Measurements from ENCODE around the gene ZNF470.

ZNF470 gene

DNA sequence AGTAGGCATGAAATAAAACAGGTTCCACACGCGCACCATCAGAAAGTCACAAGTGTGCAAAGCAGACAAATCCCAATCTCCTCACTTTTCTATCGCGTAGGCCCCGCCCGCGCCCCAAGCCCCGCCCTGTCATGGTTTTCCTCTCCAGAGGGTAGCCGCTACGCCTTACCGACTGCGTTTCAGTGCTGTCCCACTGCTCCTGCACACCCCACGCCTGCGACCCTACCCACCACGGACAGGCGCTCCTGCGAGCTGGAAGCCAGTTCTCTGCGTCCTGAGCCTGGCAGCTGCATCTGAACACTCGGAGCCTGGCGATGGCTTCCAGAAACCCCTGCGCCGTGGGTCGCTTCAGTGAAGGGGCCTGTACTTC is 379 bp upstream of the ZNF470 start:
- WGBS, 2 experiments: 3% methylated on average over 23 of the region's 23 CpGs
- peaks cover 28% of the 10 kb centered on the region for H3K36me3 ChIP-seq (ENCODE audit: control insufficient read depth, insufficient read depth, low read length)
- H3K4me3 ChIP-seq (ENCODE audit: insufficient read depth, low read depth, low read length): peak overlapping the region; percentile 77
- H3K27me3 ChIP-seq (ENCODE audit: control insufficient read depth, insufficient read depth, low read length, poor library complexity, severe bottlenecking): no peaks in the 10 kb centered on the region
- no peaks in the 10 kb centered on the region for H3K4me1 ChIP-seq (ENCODE audit: control insufficient read depth, insufficient read depth, low read length)
- peaks cover 6% of the 10 kb centered on the region for H3K9me3 ChIP-seq (ENCODE audit: control insufficient read depth, low read length)
- H3K27ac ChIP-seq (ENCODE audit: insufficient read depth, low read depth, low read length, poor library complexity, severe bottlenecking): no peak overlapping the region

DNA sequence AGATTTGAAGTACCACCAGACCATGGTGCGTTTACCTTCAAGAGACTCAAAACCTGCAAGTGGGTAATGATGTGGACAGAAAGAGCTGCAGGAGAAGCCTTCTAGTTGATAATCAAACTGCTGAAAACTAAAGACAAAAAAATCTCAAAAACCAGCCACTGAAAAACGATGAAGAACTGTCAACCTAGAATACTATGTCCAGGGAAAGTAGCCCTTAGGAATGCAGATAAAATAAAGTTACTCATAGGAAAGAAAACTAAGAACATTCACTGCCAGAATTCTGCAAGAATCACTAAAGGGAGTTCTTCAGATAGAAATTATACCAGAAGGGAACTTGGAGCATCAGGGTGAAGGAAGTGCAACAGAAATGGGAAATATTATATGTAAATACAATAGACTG is 5.3 kb downstream of the ZNF470 start:
- no peaks in the 10 kb centered on the region for H3K27me3 ChIP-seq (ENCODE audit: control insufficient read depth, insufficient read depth, low read length, poor library complexity, severe bottlenecking)
- H3K27ac ChIP-seq (ENCODE audit: insufficient read depth, low read depth, low read length, poor library complexity, severe bottlenecking): no peak overlapping the region
- WGBS, 2 experiments: 47 to 86% methylated on average over 1 to 2 of the region's 2 CpGs
- no peaks in the 10 kb centered on the region for H3K4me1 ChIP-seq (ENCODE audit: control insufficient read depth, insufficient read depth, low read length)
- H3K36me3 ChIP-seq (ENCODE audit: control insufficient read depth, insufficient read depth, low read length): peaks cover 61% of the 10 kb centered on the region
- peaks cover 6% of the 10 kb centered on the region for H3K9me3 ChIP-seq (ENCODE audit: control insufficient read depth, low read length)
- H3K4me3 ChIP-seq (ENCODE audit: insufficient read depth, low read depth, low read length): no peak overlapping the region

DNA sequence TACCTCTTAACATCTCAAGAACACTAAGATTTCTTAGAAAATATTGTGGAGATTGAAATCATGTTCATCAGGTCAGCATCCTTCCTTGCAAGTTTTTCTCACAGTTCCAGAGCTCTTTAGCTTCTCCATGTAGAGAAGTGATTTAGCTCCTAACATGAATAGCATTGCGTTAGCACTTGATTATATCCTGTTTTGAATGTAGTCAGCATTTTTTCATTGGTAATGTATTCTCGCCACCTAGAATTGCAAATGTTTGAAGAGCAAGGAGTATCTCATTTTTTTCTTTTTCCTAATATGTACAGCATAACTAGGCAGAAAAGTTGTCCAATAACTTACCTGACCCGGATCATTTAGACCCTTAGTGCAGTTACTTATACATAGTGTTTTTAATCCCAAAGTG is 6.6 kb downstream of the ZNF470 start:
- H3K27me3 ChIP-seq (ENCODE audit: control insufficient read depth, insufficient read depth, low read length, poor library complexity, severe bottlenecking): no peaks in the 10 kb centered on the region
- H3K36me3 ChIP-seq (ENCODE audit: control insufficient read depth, insufficient read depth, low read length): peaks cover 59% of the 10 kb centered on the region
- H3K4me3 ChIP-seq (ENCODE audit: insufficient read depth, low read depth, low read length): no peak overlapping the region
- H3K4me1 ChIP-seq (ENCODE audit: control insufficient read depth, insufficient read depth, low read length): no peaks in the 10 kb centered on the region
- 98 to 100% methylated on average over 3 of the region's 3 CpGs for whole genome bisulfite sequencing, 2 experiments
- peaks cover 8% of the 10 kb centered on the region for H3K9me3 ChIP-seq (ENCODE audit: control insufficient read depth, low read length)
- H3K27ac ChIP-seq (ENCODE audit: insufficient read depth, low read depth, low read length, poor library complexity, severe bottlenecking): no peak overlapping the region

DNA sequence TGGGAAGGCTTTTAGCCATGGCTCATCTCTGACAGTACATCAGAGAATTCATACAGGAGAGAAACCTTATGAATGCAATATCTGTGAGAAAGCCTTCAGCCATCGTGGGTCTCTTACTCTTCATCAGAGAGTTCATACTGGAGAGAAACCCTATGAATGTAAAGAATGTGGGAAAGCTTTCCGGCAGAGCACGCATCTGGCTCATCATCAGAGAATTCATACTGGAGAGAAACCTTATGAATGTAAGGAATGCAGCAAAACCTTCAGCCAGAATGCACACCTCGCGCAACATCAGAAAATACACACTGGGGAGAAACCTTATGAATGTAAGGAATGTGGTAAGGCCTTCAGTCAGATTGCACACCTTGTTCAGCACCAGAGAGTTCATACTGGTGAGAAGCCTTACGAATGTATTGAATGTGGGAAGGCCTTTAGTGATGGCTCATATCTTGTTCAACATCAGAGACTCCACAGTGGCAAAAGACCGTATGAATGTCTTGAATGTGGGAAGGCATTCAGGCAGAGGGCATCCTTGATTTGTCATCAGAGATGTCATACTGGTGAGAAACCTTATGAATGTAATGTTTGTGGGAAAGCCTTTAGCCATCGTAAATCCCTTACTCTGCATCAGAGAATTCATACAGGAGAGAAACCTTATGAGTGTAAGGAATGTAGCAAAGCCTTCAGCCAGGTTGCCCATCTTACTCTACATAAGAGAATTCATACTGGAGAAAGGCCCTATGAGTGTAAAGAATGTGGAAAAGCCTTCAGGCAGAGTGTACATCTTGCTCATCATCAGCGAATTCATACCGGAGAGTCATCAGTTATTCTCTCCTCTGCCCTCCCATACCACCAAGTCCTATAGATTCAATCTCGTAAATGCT is 10.7 kb downstream of the ZNF470 start:
- 96% methylated on average over 11 of the region's 11 CpGs for WGBS, 2 experiments
- no peak overlapping the region for H3K4me3 ChIP-seq (ENCODE audit: insufficient read depth, low read depth, low read length)
- peaks cover 32% of the 10 kb centered on the region for H3K36me3 ChIP-seq (ENCODE audit: control insufficient read depth, insufficient read depth, low read length)
- H3K4me1 ChIP-seq (ENCODE audit: control insufficient read depth, insufficient read depth, low read length): no peaks in the 10 kb centered on the region
- H3K27me3 ChIP-seq (ENCODE audit: control insufficient read depth, insufficient read depth, low read length, poor library complexity, severe bottlenecking): no peaks in the 10 kb centered on the region
- H3K27ac ChIP-seq (ENCODE audit: insufficient read depth, low read depth, low read length, poor library complexity, severe bottlenecking): no peak overlapping the region
- H3K9me3 ChIP-seq (ENCODE audit: control insufficient read depth, low read length): peaks cover 12% of the 10 kb centered on the region

DNA sequence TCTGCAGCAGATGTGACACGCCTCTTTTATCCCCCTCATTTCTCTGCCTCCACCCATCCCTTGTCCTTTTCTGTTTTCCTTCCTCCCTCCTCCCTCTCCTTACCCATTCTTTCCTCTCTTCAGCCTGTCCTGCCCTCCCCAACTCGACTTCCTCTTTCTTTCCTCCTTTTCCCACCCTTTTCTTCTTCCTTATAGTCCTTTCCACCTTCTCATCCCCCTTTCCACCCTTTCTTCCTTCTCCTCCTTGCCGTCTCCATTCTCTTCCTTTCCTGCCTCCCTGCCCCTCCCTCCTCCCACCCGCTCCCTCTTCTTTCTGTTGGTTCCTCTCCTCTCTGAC is 27.1 kb downstream of the ZNF470 start:
- H3K4me3 ChIP-seq (ENCODE audit: insufficient read depth, low read depth, low read length): no peak overlapping the region
- peaks cover 8% of the 10 kb centered on the region for H3K36me3 ChIP-seq (ENCODE audit: control insufficient read depth, insufficient read depth, low read length)
- no peaks in the 10 kb centered on the region for H3K27me3 ChIP-seq (ENCODE audit: control insufficient read depth, insufficient read depth, low read length, poor library complexity, severe bottlenecking)
- no peaks in the 10 kb centered on the region for H3K4me1 ChIP-seq (ENCODE audit: control insufficient read depth, insufficient read depth, low read length)
- peaks cover 7% of the 10 kb centered on the region for H3K9me3 ChIP-seq (ENCODE audit: control insufficient read depth, low read length)
- no peak overlapping the region for H3K27ac ChIP-seq (ENCODE audit: insufficient read depth, low read depth, low read length, poor library complexity, severe bottlenecking)
- WGBS, 2 experiments: 71 to 74% methylated on average over 4 of the region's 4 CpGs

DNA sequence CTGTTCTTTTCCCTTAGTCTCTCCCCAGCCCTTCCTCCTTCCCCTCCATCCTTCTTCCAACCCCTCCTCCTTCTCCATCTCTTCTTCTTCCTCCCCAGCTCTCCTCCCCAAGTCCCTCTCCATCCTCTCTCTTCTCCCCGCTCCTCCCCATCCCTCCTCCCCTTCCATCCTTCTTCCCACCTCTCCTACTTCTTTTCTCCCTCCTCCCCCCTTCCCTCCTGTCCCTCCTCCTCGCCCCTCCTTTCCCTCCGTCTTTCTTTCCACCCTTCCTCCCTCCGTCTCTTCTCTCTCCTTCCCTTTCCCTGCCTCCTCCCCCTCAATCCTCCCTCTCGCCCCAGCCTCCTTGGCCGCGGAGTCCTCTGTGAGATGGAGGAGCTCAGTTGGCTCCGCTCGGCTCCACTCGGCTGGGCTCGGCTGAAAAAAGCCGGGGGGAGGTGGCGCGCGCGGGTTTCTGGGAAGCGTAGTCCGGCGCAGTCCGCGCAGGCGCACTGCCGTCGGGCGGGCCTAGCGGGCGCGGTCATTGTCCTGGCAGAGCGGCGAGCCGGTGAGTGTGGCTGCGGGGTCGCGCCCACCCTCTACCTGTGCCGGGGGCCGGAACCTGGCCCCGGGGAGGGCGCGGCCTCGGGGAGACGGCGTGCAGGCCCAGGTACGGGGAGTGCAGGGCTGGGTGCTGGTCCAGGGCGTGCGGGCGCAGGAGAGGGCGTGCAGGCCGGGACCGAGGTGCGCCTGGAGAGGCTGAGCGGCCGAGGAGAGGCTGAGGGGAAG is 27.7 kb downstream of the ZNF470 start, which contains the start of gene ZNF71:
TSS of gene ZNF71 (plus strand) at position 520 of the 765 bp plus-strand sequence. CDS start 6,257 bp downstream, outside the sequence.
- WGBS, 2 experiments: 1% methylated on average over 52 of the region's 52 CpGs
- peaks cover 5% of the 10 kb centered on the region for H3K9me3 ChIP-seq (ENCODE audit: control insufficient read depth, low read length)

DNA sequence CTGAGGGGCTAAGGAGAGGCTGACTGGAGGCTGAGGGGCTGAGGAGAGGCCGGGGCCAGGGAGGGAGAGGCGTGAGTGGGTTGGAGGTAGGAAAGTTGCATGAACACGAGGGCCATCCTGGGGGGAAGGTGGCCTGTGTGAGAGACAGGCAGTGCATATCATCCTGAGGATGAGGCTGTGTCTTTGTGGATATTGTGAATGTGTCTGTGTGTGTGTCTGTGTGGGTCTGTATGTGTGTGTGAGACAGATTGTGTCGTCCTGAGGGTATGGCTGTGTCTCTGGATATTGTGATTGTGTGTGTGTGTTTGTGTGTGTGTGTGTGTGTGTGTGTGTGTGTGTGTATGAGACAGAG is 28.3 kb downstream of the ZNF470 start:
- 1% methylated on average over 4 of the region's 4 CpGs for WGBS, 2 experiments
- peaks cover 3% of the 10 kb centered on the region for H3K9me3 ChIP-seq (ENCODE audit: control insufficient read depth, low read length)
- no peaks in the 10 kb centered on the region for H3K27me3 ChIP-seq (ENCODE audit: control insufficient read depth, insufficient read depth, low read length, poor library complexity, severe bottlenecking)
- peaks cover 10% of the 10 kb centered on the region for H3K36me3 ChIP-seq (ENCODE audit: control insufficient read depth, insufficient read depth, low read length)
- H3K27ac ChIP-seq (ENCODE audit: insufficient read depth, low read depth, low read length, poor library complexity, severe bottlenecking): no peak overlapping the region
- H3K4me3 ChIP-seq (ENCODE audit: insufficient read depth, low read depth, low read length): peak overlapping the region; percentile 78
- no peaks in the 10 kb centered on the region for H3K4me1 ChIP-seq (ENCODE audit: control insufficient read depth, insufficient read depth, low read length)

More for the DNA sequence above, 27.7 kb downstream of the ZNF470 start, which contains the start of gene ZNF71:
- Histone ChIP-seq H3K36me3 (ENCODE audit: control insufficient read depth, insufficient read depth, low read length) (peaks cover 8% of the 10 kb centered on the region), H3K4me1 (ENCODE audit: control insufficient read depth, insufficient read depth, low read length) (no peaks in the 10 kb centered on the region), H3K27ac (ENCODE audit: insufficient read depth, low read depth, low read length, poor library complexity, severe bottlenecking) (no peak within 1 kb of the TSS), H3K27me3 (ENCODE audit: control insufficient read depth, insufficient read depth, low read length, poor library complexity, severe bottlenecking) (no peaks in the 10 kb centered on the region), H3K4me3 (ENCODE audit: insufficient read depth, low read depth, low read length) (peak within 1 kb of the TSS; percentile 78)

DNA sequence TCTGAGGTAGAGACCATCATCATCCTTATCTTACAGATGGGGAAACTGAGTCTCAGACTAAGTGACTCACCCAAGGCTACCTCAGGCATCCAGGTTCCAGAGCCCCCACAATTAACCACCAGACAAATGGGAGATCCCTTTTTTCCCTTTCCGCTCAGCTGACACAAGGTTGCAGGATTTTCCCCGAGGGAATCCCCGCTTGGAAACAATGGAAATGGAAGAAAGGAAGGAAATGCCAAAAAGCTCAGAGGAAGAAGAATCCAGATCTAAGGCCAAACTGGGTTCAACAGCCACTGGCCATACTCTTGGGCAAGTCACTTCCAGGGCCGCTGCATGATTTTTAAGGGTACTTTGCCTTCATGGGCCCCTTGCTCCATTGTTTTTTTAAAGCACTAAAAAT is 29.4 kb downstream of the ZNF470 start:
- WGBS, 2 experiments: 71 to 72% methylated on average over 4 of the region's 4 CpGs
- Histone ChIP-seq H3K27ac (ENCODE audit: insufficient read depth, low read depth, low read length, poor library complexity, severe bottlenecking) (no peak overlapping the region), H3K27me3 (ENCODE audit: control insufficient read depth, insufficient read depth, low read length, poor library complexity, severe bottlenecking) (no peaks in the 10 kb centered on the region), H3K4me3 (ENCODE audit: insufficient read depth, low read depth, low read length) (no peak overlapping the region), H3K9me3 (ENCODE audit: control insufficient read depth, low read length) (peaks cover 3% of the 10 kb centered on the region), H3K36me3 (ENCODE audit: control insufficient read depth, insufficient read depth, low read length) (peaks cover 21% of the 10 kb centered on the region), H3K4me1 (ENCODE audit: control insufficient read depth, insufficient read depth, low read length) (no peaks in the 10 kb centered on the region)

DNA sequence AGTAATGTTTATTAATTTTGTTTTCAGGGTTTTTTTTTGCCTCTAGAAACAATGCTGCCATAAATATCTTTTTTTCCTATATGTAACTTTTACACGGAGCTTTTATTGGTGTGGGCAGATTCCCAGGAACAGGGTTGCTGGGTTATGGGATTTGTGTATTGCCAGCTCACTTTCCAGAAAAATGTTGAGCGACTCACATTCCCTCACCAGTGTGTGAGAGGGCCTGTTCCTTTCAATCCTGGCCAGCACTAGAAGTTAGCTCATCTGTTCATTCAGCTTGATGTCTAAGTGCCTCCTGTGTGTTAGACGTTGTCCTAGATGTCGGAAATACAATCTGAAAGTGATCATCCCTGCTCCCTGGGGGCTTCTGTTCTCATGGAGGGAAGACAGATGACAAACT is 30.4 kb downstream of the ZNF470 start:
- H3K36me3 ChIP-seq (ENCODE audit: control insufficient read depth, insufficient read depth, low read length): peaks cover 29% of the 10 kb centered on the region
- H3K9me3 ChIP-seq (ENCODE audit: control insufficient read depth, low read length): peaks cover 5% of the 10 kb centered on the region
- no peaks in the 10 kb centered on the region for H3K27me3 ChIP-seq (ENCODE audit: control insufficient read depth, insufficient read depth, low read length, poor library complexity, severe bottlenecking)
- WGBS, 2 experiments: 95 to 98% methylated on average over 3 to 4 of the region's 4 CpGs
- H3K4me3 ChIP-seq (ENCODE audit: insufficient read depth, low read depth, low read length): no peak overlapping the region
- H3K4me1 ChIP-seq (ENCODE audit: control insufficient read depth, insufficient read depth, low read length): no peaks in the 10 kb centered on the region
- H3K27ac ChIP-seq (ENCODE audit: insufficient read depth, low read depth, low read length, poor library complexity, severe bottlenecking): no peak overlapping the region

DNA sequence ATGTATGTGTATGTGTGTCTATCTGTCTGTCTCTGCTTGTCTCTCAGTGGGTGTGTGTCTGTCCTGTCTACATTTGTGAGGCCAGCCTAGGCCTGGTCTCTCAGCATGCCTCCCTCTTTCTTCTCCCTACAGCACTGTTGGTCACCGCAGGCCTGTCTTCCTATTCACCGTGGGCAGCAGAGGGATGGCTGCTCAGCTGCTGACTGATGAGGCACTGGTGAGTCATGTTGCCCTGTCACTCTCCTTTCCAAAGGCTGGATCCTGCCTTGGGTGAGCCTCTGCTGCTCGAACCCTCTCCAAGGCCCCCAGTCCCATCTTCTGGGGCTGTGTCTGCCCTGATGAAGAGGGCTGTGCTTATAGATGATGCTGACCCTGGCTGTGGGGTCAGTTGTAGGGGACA is 34.1 kb downstream of the ZNF470 start:
- 93 to 94% methylated on average over 3 of the region's 3 CpGs for WGBS, 2 experiments
- Histone ChIP-seq H3K36me3 (ENCODE audit: control insufficient read depth, insufficient read depth, low read length) (peaks cover 38% of the 10 kb centered on the region), H3K9me3 (ENCODE audit: control insufficient read depth, low read length) (peaks cover 7% of the 10 kb centered on the region), H3K27me3 (ENCODE audit: control insufficient read depth, insufficient read depth, low read length, poor library complexity, severe bottlenecking) (no peaks in the 10 kb centered on the region), H3K27ac (ENCODE audit: insufficient read depth, low read depth, low read length, poor library complexity, severe bottlenecking) (no peak overlapping the region), H3K4me3 (ENCODE audit: insufficient read depth, low read depth, low read length) (no peak overlapping the region), H3K4me1 (ENCODE audit: control insufficient read depth, insufficient read depth, low read length) (no peaks in the 10 kb centered on the region)

Data from ectodermal cell (in vitro differentiated cells).